Immature natural killer cell (primary cell): Measurements from ENCODE around the gene RCE1. TPM values are rescaled to one million over a fixed set of nuclear protein-coding genes. Genes with fewer than 3 reads are reported as not detected.

Experiments
- DNase-seq, 3 donors: peaks; one replicate each; pipeline ENCODE4 v3.0.0; 2022; ENCODE audit warnings: mixed read lengths in 1 of 3
- H3K27ac Mint-ChIP-seq, 6 donors: one replicate each; pipeline ENCODE4 v1.8.0; 2020; ENCODE audit warnings: mixed read lengths in 6 of 6, mild to moderate bottlenecking in 5 of 6, inconsistent platforms in 4 of 6, moderate library complexity in 3 of 6
- H3K27me3 Mint-ChIP-seq, 3 donors: one replicate each; pipeline ENCODE4 v1.8.0; 2020 to 2021; ENCODE audit warnings: low read depth in 3 of 3, mild to moderate bottlenecking in 3 of 3, mixed read lengths in 3 of 3, moderate library complexity in 3 of 3, inconsistent platforms in 1 of 3
- H3K36me3 Mint-ChIP-seq, 3 donors: one replicate each; pipeline ENCODE4 v1.8.0; 2020; ENCODE audit warnings: mixed read lengths in 3 of 3, inconsistent platforms in 2 of 3, mild to moderate bottlenecking in 2 of 3
- H3K4me1 Mint-ChIP-seq, 2 donors: one replicate each; pipeline ENCODE4 v1.8.0; 2020; ENCODE audit warnings: inconsistent platforms in 2 of 2, mild to moderate bottlenecking in 2 of 2, mixed read lengths in 2 of 2, moderate library complexity in 1 of 2
- H3K4me3 Mint-ChIP-seq, 5 donors: one replicate each; pipeline ENCODE4 v1.8.0; 2020; ENCODE audit warnings: mild to moderate bottlenecking in 5 of 5, mixed read lengths in 5 of 5, inconsistent platforms in 3 of 5, moderate library complexity in 3 of 5
- H3K9me3 Mint-ChIP-seq, 6 donors: one replicate each; pipeline ENCODE4 v1.8.0; 2020; ENCODE audit warnings: mild to moderate bottlenecking in 6 of 6, mixed read lengths in 6 of 6, inconsistent platforms in 4 of 6, moderate library complexity in 3 of 6
- polyA plus RNA-seq, 3 donors: library from polyadenylated mRNA; unstranded; fragments of 300-500 nt; fragmentation: Illumina TruSeq; gene quantifications; one replicate each; pipeline ENCODE4 v1.2.3, GENCODE V29; 2021

Gene RCE1
- polyA plus RNA-seq, 3 donors from 2014 or later, result 19.5 to 29.1 (median 27.5) TPM

- peak; percentile 65 to 75 (median 67) for DNase-seq
- H3K4me3 Mint-ChIP-seq, result peak within 1 kb of the TSS; percentile 83 to 91 (median 88)
- no peaks in the 10 kb centered on the region for H3K9me3 Mint-ChIP-seq
- peaks cover 2 to 5% (median 3%) of the 10 kb centered on the region in 3 donors for H3K27me3 Mint-ChIP-seq
- H3K36me3 Mint-ChIP-seq, result no peaks in the 10 kb centered on the region
- H3K4me1 Mint-ChIP-seq, result peaks cover 6 to 7% of the 10 kb centered on the region in 2 donors
- H3K27ac Mint-ChIP-seq, result peak within 1 kb of the TSS; percentile 43 to 82 (median 72)
Observed at GRCh38 chr11:66856496-66857233, 13.4 kb downstream of the RCE1 start, which contains the start of gene LRFN4. LRFN4 (plus strand) TSS chr11:66857064; CDS start chr11:66857745, 681 bp downstream.

DNA sequence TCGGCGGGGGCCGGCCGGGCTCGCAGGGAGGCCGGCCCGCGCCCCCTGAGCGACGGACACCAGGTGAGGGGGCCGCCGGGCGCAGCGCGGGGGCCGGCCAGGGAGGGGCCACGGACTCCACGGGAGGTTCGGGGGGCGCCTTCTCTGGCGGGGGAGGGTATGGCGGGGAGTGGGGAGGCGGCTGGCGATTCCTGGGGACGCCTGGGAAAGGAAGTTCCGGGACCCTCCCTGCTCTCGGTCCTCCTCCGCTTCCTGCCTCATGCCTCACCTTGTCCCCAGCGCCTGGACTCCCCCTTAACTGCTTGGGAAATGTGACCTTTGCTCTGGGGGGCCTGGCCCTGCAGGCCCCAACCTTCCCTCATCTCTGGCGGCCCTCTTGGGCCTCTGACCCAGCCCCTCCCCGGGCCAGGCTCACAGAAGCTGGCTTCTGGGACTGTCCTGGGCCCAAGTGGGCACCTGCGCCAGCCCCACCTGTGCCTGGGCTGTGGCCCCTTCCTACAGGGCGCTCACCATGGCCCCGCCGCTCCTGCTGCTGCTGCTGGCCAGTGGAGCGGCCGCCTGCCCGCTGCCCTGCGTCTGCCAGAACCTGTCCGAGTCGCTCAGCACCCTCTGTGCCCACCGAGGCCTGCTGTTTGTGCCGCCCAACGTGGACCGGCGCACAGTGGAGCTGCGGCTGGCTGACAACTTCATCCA, 14.1 kb downstream of the RCE1 start:
- Mint-ChIP-seq H3K27me3 (peaks cover 0 to 5% (median 2%) of the 10 kb centered on the region in 3 donors), H3K36me3 (no peaks in the 10 kb centered on the region), H3K4me1 (peaks cover 6 to 7% of the 10 kb centered on the region in 2 donors), H3K4me3 (peak overlapping the region; percentile 74 to 82 (median 79)), H3K27ac (peak overlapping the region in 2 of 6 donors; percentile 62 to 64), H3K9me3 (no peaks in the 10 kb centered on the region)
- no peak for DNase-seq

GRCh38 chr11:66857927-66858185, 14.6 kb downstream of the RCE1 start:
- Mint-ChIP-seq H3K9me3 (no peaks in the 10 kb centered on the region), H3K4me1 (peaks cover 6 to 7% of the 10 kb centered on the region in 2 donors), H3K27me3 (peaks cover 0 to 5% (median 2%) of the 10 kb centered on the region in 3 donors), H3K4me3 (peak overlapping the region in 4 of 5 donors; percentile 50 to 79 (median 62)), H3K27ac (no peak overlapping the region), H3K36me3 (no peaks in the 10 kb centered on the region)
- no peak for DNase-seq

GRCh38 chr11:66858186-66858938, 15.1 kb downstream of the RCE1 start:
- H3K27ac Mint-ChIP-seq, result no peak overlapping the region
- peak overlapping the region in 4 of 5 donors; percentile 38 to 66 (median 54) for H3K4me3 Mint-ChIP-seq
- DNase-seq, result no peak
- H3K4me1 Mint-ChIP-seq, result peaks cover 6 to 7% of the 10 kb centered on the region in 2 donors
- no peaks in the 10 kb centered on the region for H3K9me3 Mint-ChIP-seq
- peaks cover 0 to 5% (median 2%) of the 10 kb centered on the region in 3 donors for H3K27me3 Mint-ChIP-seq
- H3K36me3 Mint-ChIP-seq, result no peaks in the 10 kb centered on the region

GRCh38 chr11:66858939-66859685, 15.9 kb downstream of the RCE1 start:
- DNase-seq, result no peak
- H3K27me3 Mint-ChIP-seq, result peaks cover 0 to 5% (median 2%) of the 10 kb centered on the region in 3 donors
- no peak overlapping the region for H3K27ac Mint-ChIP-seq
- H3K4me1 Mint-ChIP-seq, result peaks cover 6 to 7% of the 10 kb centered on the region in 2 donors
- H3K4me3 Mint-ChIP-seq, result no peak overlapping the region
- H3K36me3 Mint-ChIP-seq, result no peaks in the 10 kb centered on the region
- H3K9me3 Mint-ChIP-seq, result no peaks in the 10 kb centered on the region

DNA sequence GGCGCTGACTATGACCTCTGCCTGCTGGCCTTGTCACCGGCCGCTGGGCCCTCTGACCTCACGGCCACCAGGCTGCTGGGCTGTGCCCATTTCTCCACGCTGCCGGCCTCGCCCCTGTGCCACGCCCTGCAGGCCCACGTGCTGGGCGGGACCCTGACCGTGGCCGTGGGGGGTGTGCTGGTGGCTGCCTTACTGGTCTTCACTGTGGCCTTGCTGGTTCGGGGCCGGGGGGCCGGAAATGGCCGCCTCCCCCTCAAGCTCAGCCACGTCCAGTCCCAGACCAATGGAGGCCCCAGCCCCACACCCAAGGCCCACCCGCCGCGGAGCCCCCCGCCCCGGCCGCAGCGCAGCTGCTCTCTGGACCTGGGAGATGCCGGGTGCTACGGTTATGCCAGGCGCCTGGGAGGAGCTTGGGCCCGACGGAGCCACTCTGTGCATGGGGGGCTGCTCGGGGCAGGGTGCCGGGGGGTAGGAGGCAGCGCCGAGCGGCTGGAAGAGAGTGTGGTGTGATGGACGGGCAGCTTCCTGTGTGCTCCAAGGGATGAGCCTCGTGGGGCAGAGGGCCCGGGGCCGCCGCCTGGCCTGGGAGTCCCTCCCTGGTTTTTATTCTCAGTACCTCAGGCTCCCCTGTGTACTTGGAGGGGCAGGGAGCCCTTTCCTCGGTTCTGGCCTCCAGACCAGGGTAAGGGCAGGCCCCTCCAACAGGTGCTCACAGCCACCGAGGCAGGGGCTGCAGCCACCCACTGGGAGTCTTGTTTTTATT, 16.6 kb downstream of the RCE1 start:
- Mint-ChIP-seq H3K4me3 (no peak overlapping the region), H3K27me3 (peaks cover 0 to 5% (median 3%) of the 10 kb centered on the region in 3 donors), H3K27ac (no peak overlapping the region), H3K9me3 (no peaks in the 10 kb centered on the region), H3K4me1 (peaks cover 6 to 7% of the 10 kb centered on the region in 2 donors), H3K36me3 (no peaks in the 10 kb centered on the region)
- no peak for DNase-seq

DNA sequence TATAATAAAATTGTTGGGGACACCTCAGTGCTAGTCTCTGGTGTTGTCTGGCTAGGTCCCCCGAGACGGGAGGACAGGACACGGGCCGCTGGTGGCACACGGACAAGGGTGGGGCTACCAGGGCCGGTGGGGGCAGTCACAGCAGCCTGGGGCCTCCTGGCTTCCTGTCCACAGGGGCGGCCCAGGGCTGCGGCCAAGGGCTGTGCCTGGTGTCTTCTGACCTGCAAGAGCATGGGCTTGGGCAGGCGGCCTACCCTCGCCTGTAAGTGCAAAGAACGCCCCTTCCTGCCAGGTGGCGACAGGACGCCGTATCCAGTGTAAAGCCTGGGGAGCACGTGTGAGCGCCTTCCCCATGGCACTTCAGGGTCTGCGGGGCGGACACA, 17.2 kb downstream of the RCE1 start:
- Mint-ChIP-seq H3K27ac (no peak overlapping the region), H3K4me3 (no peak overlapping the region), H3K36me3 (no peaks in the 10 kb centered on the region), H3K9me3 (no peaks in the 10 kb centered on the region), H3K27me3 (peaks cover 0 to 3% (median 3%) of the 10 kb centered on the region in 3 donors), H3K4me1 (peaks cover 5 to 7% of the 10 kb centered on the region in 2 donors)
- DNase-seq, result no peak

- Mint-ChIP-seq H3K36me3 (no peaks in the 10 kb centered on the region), H3K27ac (no peak overlapping the region), H3K27me3 (peaks cover 0 to 3% (median 2%) of the 10 kb centered on the region in 3 donors)
Observed at GRCh38 chr11:66861038-66861773, 18.0 kb downstream of the RCE1 start.

DNA sequence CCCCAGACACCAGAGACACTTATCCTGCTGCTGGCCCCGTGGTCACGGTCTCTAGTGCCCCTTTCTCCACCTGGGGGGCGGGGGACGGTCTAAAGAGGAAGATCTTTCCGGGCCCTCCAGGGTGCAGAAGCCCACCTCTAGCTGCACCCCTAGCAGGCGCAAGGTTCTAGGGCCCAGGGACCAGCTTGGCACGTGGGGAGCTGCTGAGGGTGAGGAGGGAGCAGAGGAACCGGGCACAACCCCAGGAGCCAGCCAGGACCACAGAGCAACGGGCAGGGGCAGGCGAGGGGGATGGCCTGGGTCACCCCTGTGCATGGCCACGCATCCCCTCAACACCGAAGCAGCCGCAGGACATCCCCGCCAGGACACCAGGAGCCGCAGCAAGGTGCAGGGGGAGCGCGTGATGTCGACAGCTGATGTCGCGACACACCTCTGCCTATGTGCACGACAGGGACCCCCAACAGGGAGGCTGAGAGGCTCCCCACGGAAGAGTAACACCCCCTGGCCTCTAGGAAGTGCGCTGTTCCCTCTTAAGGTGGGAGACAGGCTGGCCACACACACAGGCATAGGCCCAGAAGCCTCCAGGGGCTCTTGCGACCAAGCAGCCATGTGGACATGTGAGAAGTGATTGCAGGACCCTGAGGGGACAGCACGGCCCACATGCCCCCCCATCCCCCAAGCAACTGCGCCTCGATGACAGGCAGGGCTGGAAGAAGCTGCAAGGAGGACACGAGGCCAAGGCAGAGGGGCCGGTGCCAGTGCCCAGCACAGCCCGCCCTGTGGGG, 18.7 kb downstream of the RCE1 start:
- Mint-ChIP-seq H3K4me1 (no peaks in the 10 kb centered on the region), H3K27me3 (peaks cover 0 to 2% (median 0%) of the 10 kb centered on the region in 3 donors), H3K27ac (no peak overlapping the region), H3K9me3 (no peaks in the 10 kb centered on the region), H3K4me3 (no peak overlapping the region), H3K36me3 (no peaks in the 10 kb centered on the region)
- no peak for DNase-seq

More at GRCh38 chr11:66861038-66861773, 18.0 kb downstream of the RCE1 start:
- no peak overlapping the region for H3K4me3 Mint-ChIP-seq
- peaks cover 0 to 2% of the 10 kb centered on the region in 2 donors for H3K4me1 Mint-ChIP-seq
- no peak for DNase-seq
- no peaks in the 10 kb centered on the region for H3K9me3 Mint-ChIP-seq

GRCh38 chr11:66862559-66863037, 19.4 kb downstream of the RCE1 start:
- H3K27me3 Mint-ChIP-seq, result peaks cover 0 to 2% (median 0%) of the 10 kb centered on the region in 3 donors
- H3K4me3 Mint-ChIP-seq, result no peak overlapping the region
- no peaks in the 10 kb centered on the region for H3K4me1 Mint-ChIP-seq
- H3K9me3 Mint-ChIP-seq, result no peaks in the 10 kb centered on the region
- no peak overlapping the region for H3K27ac Mint-ChIP-seq
- no peak for DNase-seq
- no peaks in the 10 kb centered on the region for H3K36me3 Mint-ChIP-seq

DNA sequence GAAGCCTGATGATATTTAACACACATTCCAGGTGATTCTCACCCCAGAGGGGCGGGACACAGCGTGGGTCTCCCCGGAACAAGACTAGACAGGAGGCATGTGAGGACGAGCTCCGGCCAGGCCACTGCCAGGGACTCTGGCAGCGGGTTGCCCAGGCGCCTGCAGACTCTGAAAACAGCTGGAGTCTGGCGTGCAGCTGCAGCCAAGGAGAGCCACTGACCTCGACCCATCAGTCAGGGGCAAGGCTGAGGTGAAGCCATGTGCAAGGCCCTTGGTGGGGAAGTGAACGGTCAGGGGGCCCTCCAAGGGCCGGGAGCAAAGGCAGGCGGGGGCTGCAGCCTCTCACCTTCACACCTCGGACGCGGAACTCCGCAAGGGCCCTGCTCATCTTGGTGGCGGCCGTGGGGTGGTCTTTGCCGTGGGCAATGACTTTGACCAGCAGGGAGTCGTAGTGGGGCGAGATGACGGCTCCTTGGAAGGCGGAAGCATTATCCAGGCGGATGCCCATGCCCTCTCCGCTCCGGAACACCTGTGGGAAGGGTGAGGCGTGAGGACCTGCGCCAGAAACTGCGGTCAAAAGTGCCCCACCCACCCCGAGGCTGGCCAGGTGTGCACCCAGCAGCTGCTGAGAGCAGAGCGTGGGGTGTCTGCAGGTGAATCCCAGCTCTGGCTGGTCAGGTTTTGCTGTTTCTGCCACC, 20.3 kb downstream of the RCE1 start:
- Mint-ChIP-seq H3K36me3 (no peaks in the 10 kb centered on the region), H3K27me3 (peaks cover 0 to 2% (median 0%) of the 10 kb centered on the region in 3 donors), H3K4me1 (no peaks in the 10 kb centered on the region), H3K27ac (no peak overlapping the region), H3K9me3 (no peaks in the 10 kb centered on the region), H3K4me3 (no peak overlapping the region)
- DNase-seq, result no peak
